GM12864 (cell line): ENCODE results near the gene CRYL1.

Experiments
- DNase-seq: peaks from one replicate; pipeline ENCODE4 v3.0.0-alpha.2; 2011; ENCODE audit warnings: low read depth
- H3K4me3 ChIP-seq: 2 replicates; pipeline ENCODE4 v1.5.1; 2011; ENCODE audit warnings: mild to moderate bottlenecking, low read depth, low read length, control low read depth
- CTCF ChIP-seq: IDR thresholded peaks from 2 replicates; pipeline ENCODE4 v1.5.1; 2011; ENCODE audit warnings: low read depth, mild to moderate bottlenecking, moderate library complexity, low read length, control low read depth, inconsistent platforms; ENCODE audit errors: missing control alignments

Gene CRYL1

GRCh38 chr13:20462921-20463320, 62.7 kb downstream of the CRYL1 start:
- no peak for DNase-seq
- no peak for TF ChIP-seq CTCF
- H3K4me3 ChIP-seq = no peak overlapping the region

GRCh38 chr13:20462533-20462915, 63.1 kb downstream of the CRYL1 start:
- H3K4me3 ChIP-seq = no peak overlapping the region
- TF ChIP-seq CTCF = no peak
- DNase-seq = no peak

- TF ChIP-seq CTCF = no peak
- DNase-seq = no peak
- no peak overlapping the region for H3K4me3 ChIP-seq
These were observed 63.7 kb downstream of the CRYL1 start for GRCh38 chr13:20461860-20462532.

- no peak overlapping the region for H3K4me3 ChIP-seq
- no peak for DNase-seq
These were observed 64.2 kb downstream of the CRYL1 start for GRCh38 chr13:20461481-20461859.

GRCh38 chr13:20460761-20461160, 64.9 kb downstream of the CRYL1 start:
- no peak for TF ChIP-seq CTCF
- no peak for DNase-seq
- H3K4me3 ChIP-seq = no peak overlapping the region

More at GRCh38 chr13:20461481-20461859, 64.2 kb downstream of the CRYL1 start:
- TF ChIP-seq CTCF = no peak

- no peak overlapping the region for H3K4me3 ChIP-seq
- no peak for TF ChIP-seq CTCF
- no peak for DNase-seq
These were observed 68.0 kb downstream of the CRYL1 start for GRCh38 chr13:20457670-20458069.

- H3K4me3 ChIP-seq = no peak overlapping the region
- TF ChIP-seq CTCF = no peak
- no peak for DNase-seq
These were observed 68.9 kb downstream of the CRYL1 start for GRCh38 chr13:20456737-20457136.
